HL-60/S4 (cell line): ENCODE data around the gene RYR1.
"Not testable (repeated sequence)": the region's sequence is repeated elsewhere in the genome, so short reads cannot be mapped to it uniquely, and the experiment has no call there.

Source experiments
- in situ Hi-C: fragments of 300-500 bp; cut with MboI; formaldehyde crosslinking; loops from 2 replicates; pipeline ENCODE4 v1.14.3; 2022; ENCODE audit warnings: low sequenced_read_pairs

Gene RYR1

GRCh38 chr19:38554676-38555141 lies 121.2 kb downstream of the RYR1 start:
- in situ Hi-C loops, result no loop called here

GRCh38 chr19:38555200-38555599 lies 121.7 kb downstream of the RYR1 start:
- in situ Hi-C loops, result no loop called here

DNA sequence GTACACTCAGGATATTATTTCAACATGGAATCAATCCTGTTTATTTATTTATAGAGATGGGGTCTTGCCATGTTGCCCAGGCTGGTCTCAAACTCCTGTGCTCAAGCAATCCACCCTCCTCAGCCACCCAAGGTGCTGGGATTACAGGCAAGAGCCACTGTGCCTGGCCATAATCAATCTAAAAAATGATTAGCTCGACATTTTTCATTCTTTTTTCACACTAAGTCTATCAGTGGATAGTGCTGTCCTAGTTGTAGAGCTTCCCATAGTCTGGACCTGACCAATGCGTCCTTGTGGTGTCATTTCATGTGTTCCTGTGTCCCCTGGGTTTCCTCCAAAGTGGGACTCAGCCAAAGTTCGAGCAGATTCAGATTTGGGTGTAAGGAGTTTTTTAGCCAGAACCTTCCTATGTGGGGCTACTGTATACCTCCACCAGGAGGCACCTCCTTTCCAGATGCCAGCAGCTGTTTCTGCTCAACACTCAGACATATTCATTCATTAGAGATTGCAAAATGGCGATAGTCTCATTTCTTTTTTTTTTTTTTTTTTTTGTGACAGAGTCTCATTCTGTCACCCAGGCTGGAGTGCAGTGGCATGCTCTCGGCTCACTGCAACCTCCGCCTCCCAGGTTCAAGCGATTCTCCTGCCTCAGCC lies 123.2 kb downstream of the RYR1 start:
- in situ Hi-C loops, result no loop called here

DNA sequence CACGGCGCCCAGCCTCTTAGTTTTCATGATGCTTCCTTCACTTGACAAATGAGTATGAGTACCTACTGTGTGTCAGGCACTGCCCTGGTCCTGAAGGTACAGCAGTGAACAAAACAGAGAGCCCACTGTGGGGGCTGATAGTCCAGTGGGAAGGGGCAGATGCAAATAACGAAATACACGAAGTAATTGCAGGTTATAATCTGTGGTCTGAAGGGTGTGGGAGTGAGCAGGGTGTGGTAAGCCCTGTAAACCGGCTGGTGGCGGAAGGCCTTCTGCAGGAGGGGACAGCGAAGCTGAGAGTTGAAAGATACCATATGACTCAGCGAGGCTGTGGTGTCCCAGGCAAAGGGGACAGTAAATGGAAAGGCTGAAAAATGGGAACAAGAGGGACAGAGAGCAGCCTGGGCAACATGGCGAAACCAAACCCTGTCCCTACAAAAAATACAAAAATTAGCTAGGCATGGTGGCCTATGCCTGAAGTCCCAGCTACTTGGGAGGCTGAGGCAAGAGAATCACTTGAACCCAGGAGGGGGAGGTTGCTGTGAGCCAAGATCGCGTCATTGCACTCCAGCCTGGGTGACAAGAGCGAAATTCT lies 123.8 kb downstream of the RYR1 start:
- in situ Hi-C loops, result no loop called here

- in situ Hi-C loops, result not testable (repeated sequence)
Measured at GRCh38 chr19:38558933-38559332, 125.4 kb downstream of the RYR1 start.

DNA sequence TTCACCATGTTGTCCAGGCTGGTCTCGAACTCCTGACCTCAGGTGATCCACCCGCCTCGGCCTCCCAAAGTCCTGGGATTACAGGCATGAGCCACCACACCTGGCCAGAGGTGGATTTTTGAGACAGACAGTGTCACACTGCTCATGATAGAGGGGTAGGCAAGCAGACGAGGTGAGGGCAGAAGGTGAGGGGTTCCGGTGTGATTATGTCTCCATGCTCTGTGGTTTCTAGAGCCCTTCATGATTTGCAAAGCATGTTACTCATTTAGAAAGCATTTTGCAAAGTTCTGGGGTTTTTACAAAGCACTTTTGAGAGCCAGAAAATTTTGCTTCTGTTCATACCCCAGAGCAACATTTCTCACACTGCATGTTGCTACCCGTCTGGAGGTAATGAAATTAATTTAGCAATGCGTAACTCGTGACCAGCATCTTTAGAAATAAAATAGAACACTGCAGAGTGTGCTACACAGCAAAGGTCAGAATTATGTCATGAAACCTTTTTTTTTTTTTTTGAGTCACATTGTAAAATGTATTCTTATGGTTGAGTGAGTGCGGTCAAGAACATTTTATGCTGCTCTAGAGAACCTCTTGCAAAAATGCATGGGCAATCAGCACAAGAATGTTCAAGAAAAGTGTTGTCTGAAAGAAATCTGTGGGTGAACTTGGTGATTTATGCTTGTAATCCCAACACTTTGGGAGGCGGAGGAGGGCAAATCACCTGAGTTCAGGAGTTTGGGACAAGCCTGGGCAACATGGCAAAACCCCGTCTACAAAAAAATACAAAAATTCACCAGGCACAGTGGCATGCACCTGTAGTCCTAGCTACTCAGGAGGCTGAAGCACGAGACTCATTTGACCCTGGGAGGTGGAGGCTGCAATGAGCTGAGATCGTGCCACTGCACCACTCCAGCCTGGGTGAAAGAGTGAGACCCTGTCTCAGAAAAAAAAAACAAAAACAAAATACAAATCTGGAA lies 126.2 kb downstream of the RYR1 start:
- in situ Hi-C loops, result no loop called here

DNA sequence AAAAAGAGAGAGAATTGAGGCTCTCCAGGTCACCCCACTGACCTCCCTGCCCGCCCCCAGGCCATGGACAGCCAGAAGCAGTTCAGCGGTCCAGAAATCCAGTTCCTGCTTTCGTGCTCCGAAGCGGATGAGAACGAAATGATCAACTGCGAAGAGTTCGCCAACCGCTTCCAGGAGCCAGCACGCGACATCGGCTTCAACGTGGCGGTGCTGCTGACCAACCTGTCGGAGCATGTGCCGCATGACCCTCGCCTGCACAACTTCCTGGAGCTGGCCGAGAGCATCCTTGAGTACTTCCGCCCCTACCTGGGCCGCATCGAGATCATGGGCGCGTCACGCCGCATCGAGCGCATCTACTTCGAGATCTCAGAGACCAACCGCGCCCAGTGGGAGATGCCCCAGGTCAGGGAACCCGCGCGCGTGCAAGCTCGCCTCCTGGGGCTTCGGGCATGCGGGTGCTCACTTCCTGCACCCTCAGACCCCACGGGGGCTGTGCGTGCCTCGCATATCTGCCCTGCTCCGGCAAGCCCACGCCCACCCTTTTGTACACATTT lies 127.6 kb downstream of the RYR1 start:
- in situ Hi-C loops, result no loop called here

DNA sequence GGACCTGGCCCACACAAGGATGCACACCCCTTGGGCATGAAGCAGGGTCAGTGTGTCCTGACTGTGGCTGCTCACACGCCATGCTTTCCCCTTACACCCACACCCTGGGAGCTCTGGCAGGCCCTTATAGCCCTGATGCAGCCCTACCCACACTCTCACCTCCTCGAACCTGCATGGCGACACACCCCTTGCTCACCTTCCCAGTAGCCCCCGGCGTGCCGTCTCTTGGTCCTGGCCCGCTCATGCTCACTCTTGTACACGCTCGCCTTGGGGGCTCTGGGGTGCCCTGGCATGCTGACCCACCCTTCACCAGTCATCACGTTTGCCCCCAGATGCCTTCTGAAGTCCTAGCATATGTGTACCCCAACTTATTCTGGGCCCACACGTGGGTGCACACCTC lies 128.2 kb downstream of the RYR1 start:
- in situ Hi-C loops, result no loop called here

GRCh38 chr19:38562096-38562495 lies 128.6 kb downstream of the RYR1 start:
- in situ Hi-C loops, result no loop called here

DNA sequence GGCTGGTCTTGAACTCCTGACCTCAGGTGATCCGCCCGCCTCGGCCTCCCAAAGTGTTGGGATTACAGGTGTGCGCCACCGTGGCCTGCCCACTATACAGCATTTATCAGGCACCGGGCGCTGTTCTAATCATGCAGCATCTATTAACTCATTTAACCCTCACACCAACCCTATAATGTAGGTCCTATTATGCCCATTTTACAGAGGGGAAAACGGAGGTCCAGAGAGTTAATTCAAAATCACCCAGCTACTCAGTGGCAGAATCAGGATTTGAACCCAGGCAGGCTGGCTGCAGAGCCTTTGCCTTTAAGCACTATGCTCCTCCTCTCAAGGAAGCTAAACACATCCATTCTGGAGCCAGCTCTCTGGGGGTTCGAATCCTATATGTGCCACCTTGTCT lies 130.0 kb downstream of the RYR1 start:
- in situ Hi-C loops, result no loop called here

GRCh38 chr19:38564981-38565690 lies 131.6 kb downstream of the RYR1 start:
- in situ Hi-C loops, result no loop called here

- in situ Hi-C loops, result no loop called here
Measured at GRCh38 chr19:38565691-38566105, 132.2 kb downstream of the RYR1 start.

GRCh38 chr19:38569368-38569983 lies 136.0 kb downstream of the RYR1 start:
- in situ Hi-C loops, result no loop called here

DNA sequence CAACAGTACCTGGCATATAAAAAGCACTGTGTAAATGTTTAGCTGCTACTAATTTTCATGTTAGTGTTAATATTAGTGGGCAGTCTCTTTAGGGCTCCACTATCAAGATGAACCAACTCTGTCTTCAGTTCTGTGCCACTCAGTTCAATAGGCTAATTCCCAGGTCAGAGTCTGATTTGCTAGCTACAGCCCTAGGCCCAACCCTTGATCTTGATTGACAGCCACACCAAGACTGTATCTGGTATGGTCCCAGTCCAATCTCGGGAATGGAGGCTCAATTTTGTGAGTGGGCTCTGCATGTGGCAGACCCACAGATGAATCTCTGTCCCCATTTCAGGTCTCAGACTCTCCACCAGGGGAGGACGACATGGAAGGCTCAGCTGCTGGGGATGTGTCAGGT lies 138.2 kb downstream of the RYR1 start:
- in situ Hi-C loops, result no loop called here

DNA sequence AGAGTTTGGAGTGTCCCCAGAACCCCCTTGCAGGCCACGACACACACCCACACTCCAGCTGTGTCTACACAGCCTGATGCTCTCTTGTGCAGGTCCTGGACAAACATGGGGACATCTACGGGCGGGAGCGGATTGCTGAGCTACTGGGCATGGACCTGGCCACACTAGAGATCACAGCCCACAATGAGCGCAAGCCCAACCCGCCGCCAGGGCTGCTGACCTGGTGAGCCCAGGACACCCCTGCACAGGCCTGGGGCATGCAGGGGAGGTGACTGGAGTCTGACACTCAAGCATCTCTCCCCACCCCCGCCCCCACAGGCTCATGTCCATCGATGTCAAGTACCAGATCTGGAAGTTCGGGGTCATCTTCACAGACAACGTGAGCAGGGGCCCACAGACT lies 144.3 kb downstream of the RYR1 start:
- in situ Hi-C loops, result no loop called here

- in situ Hi-C loops, result not testable (repeated sequence)
Measured at GRCh38 chr19:38579304-38579703, 145.8 kb downstream of the RYR1 start.

DNA sequence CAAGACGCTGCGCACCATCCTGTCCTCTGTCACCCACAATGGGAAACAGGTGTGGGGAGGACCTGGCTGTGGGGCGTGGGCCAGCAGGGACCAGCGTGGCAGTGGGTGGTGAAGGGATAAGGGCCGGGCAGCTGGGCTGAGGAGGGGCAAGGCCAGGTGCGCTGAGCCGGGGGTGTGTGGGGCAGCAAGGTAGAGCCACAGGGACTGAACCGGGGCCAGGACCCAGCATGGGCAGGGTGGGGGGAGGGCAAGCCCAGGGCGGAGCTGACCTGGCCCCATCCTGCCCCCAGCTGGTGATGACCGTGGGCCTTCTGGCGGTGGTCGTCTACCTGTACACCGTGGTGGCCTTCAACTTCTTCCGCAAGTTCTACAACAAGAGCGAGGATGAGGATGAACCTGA lies 146.6 kb downstream of the RYR1 start:
- in situ Hi-C loops, result no loop called here

GRCh38 chr19:38583219-38583984 lies 149.9 kb downstream of the RYR1 start:
- in situ Hi-C loops, result no loop called here

- in situ Hi-C loops, result no loop called here
Measured at GRCh38 chr19:38583985-38584305, 150.5 kb downstream of the RYR1 start.

DNA sequence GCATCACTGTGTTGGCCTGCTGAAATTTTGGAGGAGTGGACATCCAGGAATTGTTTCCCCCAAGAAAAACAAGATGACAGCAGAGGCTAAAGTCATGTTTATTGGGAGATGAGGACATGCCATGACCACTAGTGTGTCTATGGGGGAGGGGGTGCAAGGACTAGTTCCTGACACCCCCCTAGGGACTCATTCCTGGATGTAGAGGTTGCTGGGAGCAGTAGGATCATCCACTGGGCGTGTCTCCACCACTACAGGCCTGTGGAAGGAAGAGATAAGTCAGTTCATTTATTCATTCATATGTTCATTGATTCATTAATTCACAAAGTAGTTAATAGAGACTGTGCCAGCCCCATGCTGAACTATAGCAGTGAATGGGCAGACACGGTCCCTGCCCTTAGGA lies 154.1 kb downstream of the RYR1 start:
- in situ Hi-C loops, result no loop called here
